ENCODE measurements around the gene KIRREL3. TPM values are rescaled to one million over a fixed set of nuclear protein-coding genes. Genes with fewer than 3 reads are reported as not detected.
A peak's percentile ranks its signal among the peaks of the same experiment; 100 is the strongest.

Gene KIRREL3
- total and polyA plus RNA-seq, 2 of the 8 experiments (the other 6 are each of a cell fraction or from before 2014, with no cell fraction given), result 0.29 to 0.32 TPM

DNA sequence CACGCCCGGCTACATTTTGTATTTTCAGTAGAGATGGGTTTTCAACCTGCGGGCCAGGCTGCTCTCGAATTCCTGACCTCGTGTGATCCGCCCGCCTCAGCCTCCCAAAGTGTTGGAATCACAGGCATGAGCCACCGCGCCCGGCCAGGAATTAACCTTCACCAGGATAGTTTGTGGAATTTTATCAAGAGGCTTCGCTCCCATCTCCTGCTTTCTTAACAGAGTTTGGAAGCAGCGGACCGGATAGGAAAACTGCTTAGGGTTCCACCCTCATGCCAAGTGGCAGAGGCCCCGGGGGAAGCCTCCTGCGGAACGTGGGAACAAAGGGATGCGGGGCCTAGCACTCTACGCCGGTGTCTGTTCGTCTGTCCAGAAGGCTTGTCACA is 415.2 kb downstream of the KIRREL3 start:
- Histone ChIP-seq H3K4me2 (ENCODE audit: insufficient read depth in 1 of 2, low read depth in 2 of 2, low read length in 2 of 2) (peak overlapping the region; percentile 61 to 75), H2BK120ac (replicated peaks; ENCODE audit: low read depth, low read length) (peak overlapping the region; percentile 58), H3K9me3 (ENCODE audit: insufficient read depth in 2 of 2, low read depth in 1 of 2, low read length in 1 of 2) (no peaks in the 10 kb centered on the region), H3K23ac (ENCODE audit: insufficient read length) (no peak overlapping the region), H3K9ac (replicated peaks in 1 of 4; ENCODE audit: extremely low read depth in 1 of 4, low read depth in 3 of 4, low read length in 3 of 4) (no peak overlapping the region; a peak in 1 of 7 replicates), H3K4me3 (ENCODE audit: extremely low read depth in 1 of 4, insufficient read depth in 2 of 4, low read depth in 3 of 4, low read length in 4 of 4) (0 out of 8 replicates have a peak overlapping the region, but pooled peaks of 1 of the 4 experiments have one; percentile 32), H2BK12ac (ENCODE audit: low read depth, low read length) (peak overlapping the region; percentile 41), H3K18ac (ENCODE audit: extremely low read depth, low read length) (peak overlapping the region; percentile 80), H4K20me1 (replicated peaks in 1 of 2; ENCODE audit: control insufficient read depth in 1 of 2, insufficient read depth in 2 of 2, low read length in 2 of 2) (no peaks in the 10 kb centered on the region), H3K23me2 (ENCODE audit: low read depth, low read length) (no peaks in the 10 kb centered on the region), H4K5ac (ENCODE audit: insufficient read length, low read depth, low read length) (no peak overlapping the region), H3K36me3 (ENCODE audit: control insufficient read depth in 2 of 4, insufficient read depth in 4 of 4, low read length in 3 of 4) (no peaks in the 10 kb centered on the region), H2BK20ac (ENCODE audit: low read length) (peak overlapping the region; percentile 13; the same call in 1 of the 2 replicates), H4K8ac (ENCODE audit: extremely low read depth, insufficient read depth, low read length) (no peak overlapping the region; the same call in 1 of the 2 replicates), H3K56ac (replicated peaks; ENCODE audit: insufficient read length, low read depth, low read length) (no peak overlapping the region), H2AK5ac (ENCODE audit: low read depth, low read length) (0 out of 2 replicates have a peak overlapping the region, but pooled peaks have one; percentile 26), H3K4ac (replicated peaks; ENCODE audit: insufficient read length, low read depth, low read length) (peak overlapping the region; percentile 62), H2AFZ (ENCODE audit: low read length) (peak overlapping the region; percentile 86), H2BK15ac (ENCODE audit: low read length) (0 out of 2 replicates have a peak overlapping the region, but pooled peaks have one; percentile 36), H3K79me2 (ENCODE audit: control insufficient read depth in 1 of 2, insufficient read depth in 2 of 2, low read length in 2 of 2) (no peaks in the 10 kb centered on the region), H3K14ac (ENCODE audit: insufficient read length) (no peak overlapping the region), H3K4me1 (replicated peaks in 1 of 4; ENCODE audit: control insufficient read depth in 3 of 4, insufficient read depth in 4 of 4, low read length in 3 of 4) (peaks cover 12 to 35% (median 22%) of the 10 kb centered on the region in 4 experiments), H3K27ac (ENCODE audit: low read depth, low read length) (peak overlapping the region; percentile 65), H3K79me1 (ENCODE audit: low read depth, low read length) (no peaks in the 10 kb centered on the region), H3K27me3 (replicated peaks in 1 of 4; ENCODE audit: control insufficient read depth in 3 of 4, extremely low read depth in 1 of 4, insufficient read depth in 3 of 4, low read length in 3 of 4) (no peaks in the 10 kb centered on the region), H4K91ac (replicated peaks; ENCODE audit: insufficient read length, low read length) (peak overlapping the region; percentile 5), H2BK5ac (ENCODE audit: low read depth, low read length) (peak overlapping the region; percentile 71)
- 83% methylated on average over 20 of the region's 20 CpGs; no CpG with 5 or more reads in 1 of the 2 experiments for WGBS, 2 experiments (ENCODE audit: extremely low coverage in 1 of 2, insufficient coverage in 1 of 2, insufficient read length in 1 of 2, insufficient replicate concordance in 2 of 2, low coverage in 1 of 2, low lambda C conversion rate in 2 of 2, missing lambda C conversion rate in 1 of 2)
- POLR2A ChIA-PET (ENCODE audit: partially characterized antibody), result interaction anchor here (1.1 to 1.3 kb wide), 2 partner anchors 9 to 133 kb away, joined by 3 to 4 read pairs; no protein-coding TSS in a partner anchor
- no peak for DNase-seq (ENCODE audit: low read depth in 1 of 2, low spot score in 2 of 2)
- CTCF ChIA-PET (ENCODE audit: partially characterized antibody), result interaction anchor here (0.7 to 12.6 kb wide), 8 partner anchors 10 to 144 kb away, joined by 3 to 142 read pairs (median 6); no protein-coding TSS in a partner anchor
- no peak for FAIRE-seq
- TF ChIP-seq CTBP2 (IDR thresholded peaks at IDR 0.05; ENCODE audit: borderline replicate concordance, insufficient read depth, insufficient read length, low read length), result no peak
- no peak for TF ChIP-seq JUN (IDR thresholded peaks at IDR 0.05; ENCODE audit: low read depth, low read length)
- TF ChIP-seq RXRA (IDR thresholded peaks at IDR 0.05; ENCODE audit: insufficient read depth, low read depth, low read length), result no peak
- TF ChIP-seq, protein P1, sequence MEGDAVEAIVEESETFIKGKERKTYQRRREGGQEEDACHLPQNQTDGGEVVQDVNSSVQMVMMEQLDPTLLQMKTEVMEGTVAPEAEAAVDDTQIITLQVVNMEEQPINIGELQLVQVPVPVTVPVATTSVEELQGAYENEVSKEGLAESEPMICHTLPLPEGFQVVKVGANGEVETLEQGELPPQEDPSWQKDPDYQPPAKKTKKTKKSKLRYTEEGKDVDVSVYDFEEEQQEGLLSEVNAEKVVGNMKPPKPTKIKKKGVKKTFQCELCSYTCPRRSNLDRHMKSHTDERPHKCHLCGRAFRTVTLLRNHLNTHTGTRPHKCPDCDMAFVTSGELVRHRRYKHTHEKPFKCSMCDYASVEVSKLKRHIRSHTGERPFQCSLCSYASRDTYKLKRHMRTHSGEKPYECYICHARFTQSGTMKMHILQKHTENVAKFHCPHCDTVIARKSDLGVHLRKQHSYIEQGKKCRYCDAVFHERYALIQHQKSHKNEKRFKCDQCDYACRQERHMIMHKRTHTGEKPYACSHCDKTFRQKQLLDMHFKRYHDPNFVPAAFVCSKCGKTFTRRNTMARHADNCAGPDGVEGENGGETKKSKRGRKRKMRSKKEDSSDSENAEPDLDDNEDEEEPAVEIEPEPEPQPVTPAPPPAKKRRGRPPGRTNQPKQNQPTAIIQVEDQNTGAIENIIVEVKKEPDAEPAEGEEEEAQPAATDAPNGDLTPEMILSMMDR (IDR thresholded peaks at IDR 0.05; ENCODE audit: control extremely low read depth in 1 of 3, insufficient read depth in 1 of 3, low read depth in 1 of 3, low read length in 3 of 3), result no peak
- TF ChIP-seq CREB1 (IDR thresholded peaks at IDR 0.05), result no peak
- TF ChIP-seq, protein P2, sequence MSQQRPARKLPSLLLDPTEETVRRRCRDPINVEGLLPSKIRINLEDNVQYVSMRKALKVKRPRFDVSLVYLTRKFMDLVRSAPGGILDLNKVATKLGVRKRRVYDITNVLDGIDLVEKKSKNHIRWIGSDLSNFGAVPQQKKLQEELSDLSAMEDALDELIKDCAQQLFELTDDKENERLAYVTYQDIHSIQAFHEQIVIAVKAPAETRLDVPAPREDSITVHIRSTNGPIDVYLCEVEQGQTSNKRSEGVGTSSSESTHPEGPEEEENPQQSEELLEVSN (IDR thresholded peaks at IDR 0.05), result no peak
- no peak for TF ChIP-seq ZNF274 (IDR thresholded peaks at IDR 0.05; ENCODE audit: borderline replicate concordance, extremely low read depth, low read length)
- no peak for TF ChIP-seq SIN3A (conservative IDR thresholded peaks at IDR 0.05 in 1 of 2, IDR thresholded peaks at IDR 0.05 in 1 of 2; ENCODE audit: low read depth in 1 of 2, low read length in 2 of 2)
- TF ChIP-seq HDAC6 (IDR thresholded peaks at IDR 0.05; ENCODE audit: low read depth, low read length), result no peak
- TF ChIP-seq YY1 (IDR thresholded peaks at IDR 0.05; ENCODE audit: low read depth, low read length), result no peak

Measured in H1 (cell line).